Ishikawa (cell line): ENCODE data around the gene PDSS2.

Experiments used
- CEBPB ChIP-seq: IDR thresholded peaks from 2 replicates; pipeline ENCODE4 v1.6.1; 2012
- CREB1 ChIP-seq: IDR thresholded peaks from 2 replicates; pipeline ENCODE4 v1.6.1; 2012; ENCODE audit warnings: low read depth
- EGR1 ChIP-seq: IDR thresholded peaks from 2 replicates; pipeline ENCODE4 v1.6.1; 2012
- EP300 ChIP-seq: IDR thresholded peaks from 2 replicates; pipeline ENCODE4 v1.6.1; 2012; ENCODE audit warnings: borderline replicate concordance
- FOXM1 ChIP-seq: IDR thresholded peaks from 2 replicates; pipeline ENCODE4 v1.6.1; 2012; ENCODE audit warnings: low read depth, borderline replicate concordance
- NFIC ChIP-seq: IDR thresholded peaks from 2 replicates; pipeline ENCODE4 v1.6.1; 2012
- RAD21 ChIP-seq: IDR thresholded peaks from 2 replicates; pipeline ENCODE4 v1.6.1; 2012; ENCODE audit warnings: low read depth
- REST ChIP-seq: IDR thresholded peaks from 2 replicates; pipeline ENCODE4 v1.6.1; 2012; ENCODE audit warnings: low read depth, mild to moderate bottlenecking
- TAF1 ChIP-seq: IDR thresholded peaks from 2 replicates; pipeline ENCODE4 v1.6.1; 2012; ENCODE audit warnings: low read depth, mild to moderate bottlenecking
- TCF12 ChIP-seq: IDR thresholded peaks from 2 replicates; pipeline ENCODE4 v1.6.1; 2012; ENCODE audit warnings: low read depth
- TEAD4 ChIP-seq: IDR thresholded peaks from 2 replicates; pipeline ENCODE4 v1.6.1; 2012
- YY1 ChIP-seq: IDR thresholded peaks from 2 replicates; pipeline ENCODE4 v1.6.1; 2012; ENCODE audit warnings: low read depth
- ZBTB7A ChIP-seq: IDR thresholded peaks from 2 replicates; pipeline ENCODE4 v1.6.1; 2012; ENCODE audit warnings: low read depth
- TF ChIP-seq, protein P1 (sequence below): IDR thresholded peaks from 2 replicates; pipeline ENCODE4 v1.6.1; 2012
- TF ChIP-seq, protein P2 (sequence below): IDR thresholded peaks from 2 replicates; pipeline ENCODE4 v1.6.1; 2012

PDSS2 gene

GRCh38 chr6:107466062-107466461, 6.7 kb upstream of the PDSS2 start:
- TF ChIP-seq ZBTB7A (no peak), EGR1 (no peak), RAD21 (no peak), NFIC (no peak), EP300 (no peak), TCF12 (no peak), TAF1 (no peak), CEBPB (no peak)
- TF ChIP-seq, protein P1, sequence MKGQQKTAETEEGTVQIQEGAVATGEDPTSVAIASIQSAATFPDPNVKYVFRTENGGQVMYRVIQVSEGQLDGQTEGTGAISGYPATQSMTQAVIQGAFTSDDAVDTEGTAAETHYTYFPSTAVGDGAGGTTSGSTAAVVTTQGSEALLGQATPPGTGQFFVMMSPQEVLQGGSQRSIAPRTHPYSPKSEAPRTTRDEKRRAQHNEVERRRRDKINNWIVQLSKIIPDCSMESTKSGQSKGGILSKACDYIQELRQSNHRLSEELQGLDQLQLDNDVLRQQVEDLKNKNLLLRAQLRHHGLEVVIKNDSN: no peak

- TF ChIP-seq FOXM1 (no peak), RAD21 (no peak), CEBPB (no peak), TCF12 (no peak; the same call in 1 of the 2 replicates), EP300 (no peak), YY1 (no peak), NFIC (no peak), CREB1 (no peak), ZBTB7A (no peak), TAF1 (no peak), TEAD4 (no peak), EGR1 (no peak), REST (no peak)
- TF ChIP-seq, protein P2, sequence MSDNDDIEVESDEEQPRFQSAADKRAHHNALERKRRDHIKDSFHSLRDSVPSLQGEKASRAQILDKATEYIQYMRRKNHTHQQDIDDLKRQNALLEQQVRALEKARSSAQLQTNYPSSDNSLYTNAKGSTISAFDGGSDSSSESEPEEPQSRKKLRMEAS: no peak
- TF ChIP-seq, protein P1: no peak
These were observed 793 bp upstream of the PDSS2 start for GRCh38 chr6:107460083-107460631.

DNA sequence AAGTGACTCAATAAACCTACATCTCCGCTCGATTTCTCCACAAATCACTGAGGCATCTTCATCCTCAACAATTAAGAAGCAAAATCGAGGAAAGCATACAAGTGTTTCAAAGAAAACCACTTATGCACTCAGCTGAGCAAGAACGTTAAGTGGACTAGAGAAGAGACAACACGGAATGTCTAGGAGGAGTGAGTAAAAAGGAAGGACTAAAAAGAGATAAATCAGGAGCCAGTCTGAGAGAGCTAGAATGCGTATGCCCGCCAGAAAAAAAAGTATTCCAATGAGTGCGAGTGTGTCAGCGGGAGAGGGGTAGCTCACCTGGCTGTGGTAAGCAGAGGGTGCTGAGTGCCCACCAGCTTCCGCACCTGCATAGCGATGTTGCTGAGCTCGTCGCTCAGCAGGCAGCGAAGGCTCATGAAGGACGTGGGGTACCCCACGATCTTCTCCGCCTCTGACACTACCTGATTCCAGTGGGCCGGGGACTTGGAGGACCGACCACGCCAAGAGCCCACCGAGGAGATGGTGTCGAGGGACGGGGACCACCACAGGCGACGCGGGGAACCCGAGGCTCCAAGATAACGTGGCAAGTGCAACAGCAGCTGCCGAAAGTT, 587 bp downstream of the PDSS2 start:
- TF ChIP-seq YY1: no peak
- TF ChIP-seq NFIC: no peak
- TF ChIP-seq, protein P1: no peak
- no peak for TF ChIP-seq EGR1
- no peak for TF ChIP-seq RAD21
- no peak for TF ChIP-seq EP300
- no peak for TF ChIP-seq ZBTB7A
- no peak for TF ChIP-seq CREB1
- TF ChIP-seq TAF1: no peak
- no peak for TF ChIP-seq REST
- TF ChIP-seq, protein P2: no peak
- TF ChIP-seq TEAD4: no peak
- no peak for TF ChIP-seq FOXM1
- no peak for TF ChIP-seq CEBPB
- TF ChIP-seq TCF12: no peak; the same call in 1 of the 2 replicates

DNA sequence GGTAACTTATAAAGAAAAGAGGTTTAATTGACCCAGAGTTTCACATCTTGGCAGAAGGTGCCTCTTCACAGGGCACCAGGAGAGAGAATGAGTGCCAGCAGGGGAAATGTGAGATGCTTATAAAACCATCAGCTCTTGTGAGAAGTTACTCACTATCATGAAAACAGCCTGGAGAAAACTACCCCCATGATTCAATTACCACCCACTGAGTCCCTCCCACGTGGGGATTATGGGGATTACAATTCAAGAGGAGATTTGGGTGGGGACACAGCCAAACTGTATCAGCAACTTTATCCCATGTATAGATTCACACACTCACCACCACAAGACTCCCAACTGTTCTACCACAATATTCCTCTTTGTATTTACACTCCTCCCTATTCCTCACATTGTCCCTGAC, 10.6 kb downstream of the PDSS2 start:
- TF ChIP-seq CREB1 (no peak), TAF1 (no peak), ZBTB7A (no peak), TCF12 (no peak), REST (no peak), YY1 (no peak), EGR1 (no peak), TEAD4 (no peak), NFIC (no peak), CEBPB (no peak), FOXM1 (no peak)
